SK-N-SH treated with all-trans-retinoic acid at 6 μM for 48 hours (cell line): ENCODE measurements around the gene RIMS4.

Source experiments
- ATAC-seq: fragments of 200-7000 bp; cut with Tn5 transposase; 3 replicates; pipeline ENCODE4 v1.9.1; 2020; ENCODE audit warnings: mild to moderate bottlenecking, moderate library complexity
- ARNTL ChIP-seq: fragments of 450-650 bp; formaldehyde crosslinking; IDR thresholded peaks from 2 replicates; pipeline ENCODE4 v1.5.0; 2020; ENCODE audit warnings: low read depth, mild to moderate bottlenecking, moderate library complexity, borderline replicate concordance
- BACH2 ChIP-seq: fragments of 250-450 bp; sonication (Bioruptor Pico); IDR thresholded peaks from 2 replicates; pipeline ENCODE4 v1.9.0; 2021; ENCODE audit warnings: mild to moderate bottlenecking, borderline replicate concordance
- CREB5 ChIP-seq: fragments of 250-450 bp; sonication (Bioruptor Pico); IDR thresholded peaks from 2 replicates; pipeline ENCODE4 v1.5.1; 2020; ENCODE audit warnings: low read depth, mild to moderate bottlenecking, moderate library complexity
- CSDC2 ChIP-seq: fragments of 250-450 bp; sonication (Bioruptor Pico); IDR thresholded peaks from 2 replicates; pipeline ENCODE4 v1.5.0; 2020; ENCODE audit warnings: mild to moderate bottlenecking, moderate library complexity
- CSRNP3 ChIP-seq: fragments of 250-450 bp; sonication (Bioruptor Pico); IDR thresholded peaks from 2 replicates; pipeline ENCODE4 v1.5.1; 2021; ENCODE audit warnings: mild to moderate bottlenecking, moderate library complexity
- ESRRG ChIP-seq: fragments of 250-450 bp; sonication (Bioruptor Pico); IDR thresholded peaks from 2 replicates; pipeline ENCODE4 v1.6.1; 2021; ENCODE audit warnings: mild to moderate bottlenecking
- GLIS3 ChIP-seq: fragments of 250-450 bp; sonication (Bioruptor Pico); IDR thresholded peaks from 2 replicates; pipeline ENCODE4 v1.5.0; 2020; ENCODE audit warnings: mild to moderate bottlenecking, moderate library complexity
- ISL1 ChIP-seq: fragments of 250-450 bp; sonication (Bioruptor Pico); IDR thresholded peaks from 2 replicates; pipeline ENCODE4 v2.1.2; 2022; ENCODE audit warnings: mild to moderate bottlenecking, moderate library complexity
- PATZ1 ChIP-seq: fragments of 250-450 bp; sonication (Bioruptor Pico); IDR thresholded peaks from 2 replicates; pipeline ENCODE4 v1.8.0; 2020; ENCODE audit warnings: mild to moderate bottlenecking, moderate library complexity, borderline replicate concordance
- POU6F1 ChIP-seq: fragments of 250-450 bp; sonication (Bioruptor Pico); IDR thresholded peaks from 2 replicates; pipeline ENCODE4 v1.8.0; 2021; ENCODE audit warnings: low read depth, mild to moderate bottlenecking, moderate library complexity, borderline replicate concordance
- PPARA ChIP-seq: fragments of 250-450 bp; sonication (Bioruptor Pico); IDR thresholded peaks from 2 replicates; pipeline ENCODE4 v1.5.0; 2020; ENCODE audit warnings: mild to moderate bottlenecking, borderline replicate concordance
- RARB ChIP-seq: fragments of 250-450 bp; sonication (Bioruptor Pico); IDR thresholded peaks from 2 replicates; pipeline ENCODE4 v1.8.0; 2021; ENCODE audit warnings: mild to moderate bottlenecking, moderate library complexity
- SNAI2 ChIP-seq: fragments of 250-450 bp; sonication (Bioruptor Pico); IDR thresholded peaks from 2 replicates; pipeline ENCODE4 v1.5.0; 2020; ENCODE audit warnings: mild to moderate bottlenecking, moderate library complexity
- TCF4 ChIP-seq: fragments of 250-450 bp; sonication (Bioruptor Pico); IDR thresholded peaks from 2 replicates; pipeline ENCODE4 v1.8.0; 2021; ENCODE audit warnings: mild to moderate bottlenecking, moderate library complexity, borderline replicate concordance
- TSHZ2 ChIP-seq: fragments of 250-450 bp; sonication (Bioruptor Pico); IDR thresholded peaks from 2 replicates; pipeline ENCODE4 v1.5.0; 2020; ENCODE audit warnings: mild to moderate bottlenecking, moderate library complexity
- ZC3H10 ChIP-seq: fragments of 250-450 bp; sonication (Bioruptor Pico); IDR thresholded peaks from 2 replicates; pipeline ENCODE4 v1.5.1; 2021; ENCODE audit warnings: mild to moderate bottlenecking, moderate library complexity
- ZFP3 ChIP-seq: fragments of 250-450 bp; sonication (Bioruptor Pico); IDR thresholded peaks from 2 replicates; pipeline ENCODE4 v1.5.0; 2020; ENCODE audit warnings: mild to moderate bottlenecking, moderate library complexity
- ZFP30 ChIP-seq: fragments of 450-650 bp; formaldehyde crosslinking; IDR thresholded peaks from 2 replicates; pipeline ENCODE4 v1.5.0; 2022; ENCODE audit warnings: mild to moderate bottlenecking, moderate library complexity
- ZNF565 ChIP-seq: fragments of 450-650 bp; formaldehyde crosslinking; conservative IDR thresholded peaks from 2 replicates; pipeline ENCODE4 v1.5.0; 2020; ENCODE audit warnings: low read depth, mild to moderate bottlenecking, moderate library complexity
- ZNF70 ChIP-seq: fragments of 450-650 bp; formaldehyde crosslinking; IDR thresholded peaks from 2 replicates; pipeline ENCODE4 v1.5.0; 2020; ENCODE audit warnings: mild to moderate bottlenecking, moderate library complexity
- ZNF8 ChIP-seq: fragments of 450-650 bp; formaldehyde crosslinking; IDR thresholded peaks from 2 replicates; pipeline ENCODE4 v1.5.0; 2020; ENCODE audit warnings: mild to moderate bottlenecking, moderate library complexity

RIMS4 gene

GRCh38 chr20:44704551-44704971, 105.8 kb downstream of the RIMS4 start:
- ATAC-seq: peak; percentile 34
- TF ChIP-seq ISL1 (CRISPR knock-in tag): no peak
- TF ChIP-seq ZNF70 (CRISPR knock-in tag): no peak
- TF ChIP-seq GLIS3 (CRISPR knock-in tag): no peak
- TF ChIP-seq ZNF565: no peak
- TF ChIP-seq CREB5 (CRISPR knock-in tag): no peak
- no peak for TF ChIP-seq PPARA (CRISPR knock-in tag)
- TF ChIP-seq RARB (CRISPR knock-in tag): no peak
- no peak for TF ChIP-seq TCF4 (CRISPR knock-in tag)
- no peak for TF ChIP-seq ZC3H10 (CRISPR knock-in tag)
- no peak for TF ChIP-seq ZFP30 (CRISPR knock-in tag)
- TF ChIP-seq CSRNP3: no peak

- TF ChIP-seq ZC3H10 (CRISPR knock-in tag) (no peak), RARB (CRISPR knock-in tag) (no peak), ARNTL (no peak), ZNF8 (CRISPR knock-in tag) (no peak), ISL1 (CRISPR knock-in tag) (no peak), CSRNP3 (no peak), ZFP30 (CRISPR knock-in tag) (no peak), ESRRG (no peak), ZFP3 (CRISPR knock-in tag) (no peak), BACH2 (no peak), PATZ1 (no peak), ZNF565 (no peak), SNAI2 (no peak), TSHZ2 (CRISPR knock-in tag) (no peak), TCF4 (CRISPR knock-in tag) (no peak), POU6F1 (CRISPR knock-in tag) (no peak), PPARA (CRISPR knock-in tag) (no peak), CSDC2 (CRISPR knock-in tag) (no peak)
- no peak for ATAC-seq
These were observed 106.3 kb downstream of the RIMS4 start for GRCh38 chr20:44703956-44704488.
